Hepatocyte (in vitro differentiated cells): Measurements from ENCODE around the gene TTC39B. TPM values are rescaled to one million over a fixed set of nuclear protein-coding genes. Genes with fewer than 3 reads are reported as not detected.

Experiments
- DNase-seq: peaks from one replicate; pipeline ENCODE4 v3.0.0-alpha.2; 2016; ENCODE audit warnings: low spot score
- H2AFZ ChIP-seq: fragments of 200-600 bp; sonication (generic); 2 replicates; pipeline ENCODE4 v1.6.0; 2016; ENCODE audit warnings: antibody characterized with exemption, mild to moderate bottlenecking
- H3K27ac ChIP-seq: fragments of 200-600 bp; sonication (generic); 2 replicates; pipeline ENCODE4 v1.5.1; 2016; ENCODE audit warnings: mild to moderate bottlenecking
- H3K27me3 ChIP-seq: fragments of 200-600 bp; sonication (generic); 2 replicates; pipeline ENCODE4 v1.6.1; 2016
- H3K36me3 ChIP-seq: fragments of 200-600 bp; sonication (generic); replicated peaks from 2 replicates; pipeline ENCODE4 v1.5.1; 2016; ENCODE audit warnings: low read depth; ENCODE audit not compliant: insufficient read depth
- H3K4me1 ChIP-seq: fragments of 200-600 bp; sonication (generic); 2 replicates; pipeline ENCODE4 v1.5.1; 2016; ENCODE audit warnings: mild to moderate bottlenecking, moderate library complexity; ENCODE audit not compliant: insufficient read depth
- H3K4me2 ChIP-seq: fragments of 200-600 bp; sonication (generic); 2 replicates; pipeline ENCODE4 v1.6.0; 2016
- H3K4me3 ChIP-seq: fragments of 200-600 bp; sonication (generic); 2 replicates; pipeline ENCODE4 v1.5.1; 2016; ENCODE audit warnings: mild to moderate bottlenecking
- H3K79me2 ChIP-seq: fragments of 200-600 bp; sonication (generic); 2 replicates; pipeline ENCODE4 v1.6.0; 2017; ENCODE audit warnings: mild to moderate bottlenecking
- H3K9me2 ChIP-seq: fragments of 200-600 bp; sonication (generic); replicated peaks from 2 replicates; pipeline ENCODE4 v1.6.0; 2017; ENCODE audit warnings: mild to moderate bottlenecking; ENCODE audit not compliant: insufficient read depth
- H3K9me3 ChIP-seq: fragments of 200-600 bp; sonication (generic); 2 replicates; pipeline ENCODE4 v1.5.1; 2016; ENCODE audit warnings: low read depth, mild to moderate bottlenecking
- H4K20me1 ChIP-seq: fragments of 200-600 bp; sonication (generic); 2 replicates; pipeline ENCODE4 v1.6.0; 2016; ENCODE audit warnings: mild to moderate bottlenecking; ENCODE audit not compliant: insufficient read depth, poor library complexity, severe bottlenecking
- EZH2 ChIP-seq: fragments of 200-600 bp; sonication (generic); IDR thresholded peaks from 2 replicates; pipeline ENCODE4 v1.6.1; 2016; ENCODE audit warnings: antibody characterized with exemption, mild to moderate bottlenecking, borderline replicate concordance
- EZH2phosphoT487 ChIP-seq: fragments of 200-600 bp; sonication (generic); IDR thresholded peaks from one replicate; pipeline ENCODE4 v1.6.1; 2018; ENCODE audit warnings: antibody characterized with exemption, mild to moderate bottlenecking, low read depth, moderate library complexity; ENCODE audit not compliant: unreplicated experiment, severe bottlenecking
- WGBS: methylation state at CpG from one replicate; pipeline ENCODE4 v1.1.6; 2016; ENCODE audit warnings: low lambda C conversion rate; ENCODE audit errors: missing lambda C conversion rate; 5-methylcytosine and 5-hydroxymethylcytosine counted together
- polyA plus RNA-seq: library from polyadenylated mRNA; unstranded; fragments of >200 nt; fragmentation: Nextera tagmentation; extraction: Ambion mirVana; gene quantifications from 2 replicates; pipeline ENCODE4 v1.2.1, GENCODE V29; 2016
- total RNA-seq: library from RNA; depleted of rRNA; stranded (reverse); fragments of >200 nt; gene quantifications from 2 replicates; pipeline ENCODE4 v1.2.3, GENCODE V29; 2014
- TF ChIP-seq, protein P1 (sequence below): fragments of 200-600 bp; sonication (generic); IDR thresholded peaks from 2 replicates; pipeline ENCODE4 v1.5.1; 2016; ENCODE audit warnings: antibody characterized with exemption, mild to moderate bottlenecking; ENCODE audit not compliant: poor library complexity

TTC39B gene
- total and polyA plus RNA-seq, 2 experiments from 2014 or later: 2.6 to 15.7 TPM

DNA sequence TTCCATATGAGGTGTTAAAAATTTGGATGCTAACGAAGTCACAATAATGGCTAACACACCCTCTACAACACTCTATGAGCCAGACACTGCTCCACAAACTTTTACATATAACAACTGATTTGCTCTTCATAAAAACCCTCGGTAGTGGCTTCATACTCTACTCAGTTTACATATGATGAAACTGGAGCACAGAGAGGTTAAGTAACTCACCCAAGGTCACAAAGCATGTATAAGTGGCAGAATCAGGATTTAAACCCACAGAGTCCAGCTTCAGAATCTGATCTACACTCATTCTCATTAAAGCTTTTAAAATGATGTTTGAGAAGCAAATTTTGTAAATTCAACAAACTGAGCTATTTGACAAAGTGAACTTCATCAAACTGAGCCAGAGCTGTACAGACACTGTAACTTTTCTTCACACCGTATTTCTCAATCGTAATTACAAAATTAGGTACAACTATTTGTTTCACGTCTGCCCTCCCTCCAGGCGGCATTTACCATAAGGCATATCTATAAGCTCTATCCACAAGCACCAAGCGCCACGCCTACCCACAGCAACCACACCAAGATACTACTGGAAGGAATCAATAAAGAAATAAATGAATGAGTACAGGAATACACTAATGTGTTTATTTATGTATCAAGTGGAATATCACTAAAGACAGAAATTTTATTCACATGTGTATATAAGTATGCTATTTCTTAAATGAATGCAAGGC, 24.3 kb downstream of the TTC39B start:
- Histone ChIP-seq H3K9me2 (no peaks in the 10 kb centered on the region), H3K9me3 (no peaks in the 10 kb centered on the region), H4K20me1 (no peaks in the 10 kb centered on the region), H3K27me3 (no peaks in the 10 kb centered on the region), H3K79me2 (peaks cover 44% of the 10 kb centered on the region), H3K4me3 (no peak overlapping the region), H3K4me1 (peaks cover 4% of the 10 kb centered on the region), H3K4me2 (no peak overlapping the region), H2AFZ (no peak overlapping the region), H3K36me3 (no peaks in the 10 kb centered on the region), H3K27ac (no peak overlapping the region)
- DNase-seq: no peak
- TF ChIP-seq EZH2: no peak
- TF ChIP-seq, protein P1, sequence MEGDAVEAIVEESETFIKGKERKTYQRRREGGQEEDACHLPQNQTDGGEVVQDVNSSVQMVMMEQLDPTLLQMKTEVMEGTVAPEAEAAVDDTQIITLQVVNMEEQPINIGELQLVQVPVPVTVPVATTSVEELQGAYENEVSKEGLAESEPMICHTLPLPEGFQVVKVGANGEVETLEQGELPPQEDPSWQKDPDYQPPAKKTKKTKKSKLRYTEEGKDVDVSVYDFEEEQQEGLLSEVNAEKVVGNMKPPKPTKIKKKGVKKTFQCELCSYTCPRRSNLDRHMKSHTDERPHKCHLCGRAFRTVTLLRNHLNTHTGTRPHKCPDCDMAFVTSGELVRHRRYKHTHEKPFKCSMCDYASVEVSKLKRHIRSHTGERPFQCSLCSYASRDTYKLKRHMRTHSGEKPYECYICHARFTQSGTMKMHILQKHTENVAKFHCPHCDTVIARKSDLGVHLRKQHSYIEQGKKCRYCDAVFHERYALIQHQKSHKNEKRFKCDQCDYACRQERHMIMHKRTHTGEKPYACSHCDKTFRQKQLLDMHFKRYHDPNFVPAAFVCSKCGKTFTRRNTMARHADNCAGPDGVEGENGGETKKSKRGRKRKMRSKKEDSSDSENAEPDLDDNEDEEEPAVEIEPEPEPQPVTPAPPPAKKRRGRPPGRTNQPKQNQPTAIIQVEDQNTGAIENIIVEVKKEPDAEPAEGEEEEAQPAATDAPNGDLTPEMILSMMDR: no peak
- no peak for TF ChIP-seq EZH2phosphoT487
- 92% methylated on average over 8 of the region's 8 CpGs for WGBS

DNA sequence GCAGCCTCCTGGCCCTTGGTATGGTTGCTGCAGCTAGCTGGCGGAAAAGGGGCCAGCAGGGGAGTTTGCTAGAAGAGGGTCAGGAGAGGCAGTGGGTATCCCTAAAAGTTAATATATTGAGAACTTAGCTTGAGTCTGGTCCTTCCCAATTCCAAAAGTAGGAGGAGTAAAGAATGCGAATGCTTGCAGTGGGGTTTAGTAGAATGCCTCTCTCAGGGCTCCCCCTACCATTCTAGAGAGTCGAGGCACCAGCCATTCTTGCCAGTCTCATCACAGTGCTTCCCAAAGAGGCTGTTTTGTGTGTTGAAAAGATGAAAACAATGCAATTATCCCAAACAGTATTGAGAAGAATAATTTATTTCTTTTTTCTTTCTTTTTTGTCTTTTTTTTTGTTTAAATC, 26.4 kb downstream of the TTC39B start:
- Histone ChIP-seq H3K9me3 (no peaks in the 10 kb centered on the region), H4K20me1 (no peaks in the 10 kb centered on the region), H3K4me2 (no peak overlapping the region), H3K4me3 (no peak overlapping the region), H2AFZ (no peak overlapping the region), H3K79me2 (peaks cover 48% of the 10 kb centered on the region), H3K4me1 (peaks cover 12% of the 10 kb centered on the region), H3K36me3 (no peaks in the 10 kb centered on the region), H3K27ac (no peak overlapping the region), H3K27me3 (no peaks in the 10 kb centered on the region), H3K9me2 (no peaks in the 10 kb centered on the region)
- WGBS: 91% methylated on average over 3 of the region's 3 CpGs
- no peak for DNase-seq
- no peak for TF ChIP-seq EZH2
- TF ChIP-seq, protein P1: no peak
- no peak for TF ChIP-seq EZH2phosphoT487

DNA sequence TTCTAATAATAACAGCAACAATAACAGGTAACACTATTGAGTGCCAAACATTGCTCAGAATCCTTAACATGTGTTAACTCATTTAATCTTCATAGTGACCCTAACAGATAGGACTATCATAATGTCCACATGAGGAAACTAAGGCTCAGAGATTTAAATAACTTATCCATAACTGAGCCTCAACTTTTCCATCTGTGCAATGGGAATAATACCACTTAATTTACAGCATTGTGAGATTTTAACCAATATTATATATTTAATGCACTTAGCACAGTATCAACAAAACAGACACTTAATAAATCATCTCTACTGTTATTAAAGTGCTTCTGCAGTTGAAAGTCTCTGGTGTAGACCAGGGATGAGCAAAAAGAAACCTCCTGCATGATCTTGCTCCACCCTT, 28.2 kb downstream of the TTC39B start:
- Histone ChIP-seq H3K4me1 (peaks cover 14% of the 10 kb centered on the region), H4K20me1 (no peaks in the 10 kb centered on the region), H3K36me3 (no peaks in the 10 kb centered on the region), H3K27me3 (no peaks in the 10 kb centered on the region), H3K79me2 (peaks cover 49% of the 10 kb centered on the region), H3K4me3 (no peak overlapping the region), H3K9me2 (no peaks in the 10 kb centered on the region), H3K27ac (no peak overlapping the region), H3K9me3 (no peaks in the 10 kb centered on the region), H2AFZ (no peak overlapping the region), H3K4me2 (no peak overlapping the region)
- no peak for DNase-seq
- no peak for TF ChIP-seq EZH2
- TF ChIP-seq, protein P1: no peak
- TF ChIP-seq EZH2phosphoT487: no peak
